ENCODE results near the gene SMAGP. TPM values are rescaled to one million over a fixed set of nuclear protein-coding genes. Genes with fewer than 3 reads are reported as not detected.
"Not testable (repeated sequence)": the region's sequence is repeated elsewhere in the genome, so short reads cannot be mapped to it uniquely, and the experiment has no call there.

The SMAGP gene
- 5.2 and 8.4 TPM in 2 replicates for total RNA-seq

GRCh38 chr12:51270067-51270950 is at the start of gene SMAGP:
SMAGP (minus strand) TSS chr12:51270415; CDS start chr12:51269278, 1,137 bp downstream.
- DNase-seq (ENCODE audit: low read depth): peak; percentile 44
- peak within 1 kb of the TSS; percentile 82 for H3K4me3 ChIP-seq (ENCODE audit: low read depth, low read length)
- TF ChIP-seq CTCF (IDR thresholded peaks at IDR 0.05; ENCODE audit: insufficient read depth, low read depth, low read length): no peak

- no peak for DNase-seq (ENCODE audit: low read depth)
- H3K4me3 ChIP-seq (ENCODE audit: low read depth, low read length): no peak overlapping the region
Observed at GRCh38 chr12:51318846-51319599, 48.8 kb upstream of the SMAGP start.

GRCh38 chr12:51318057-51318806 is 48.0 kb upstream of the SMAGP start:
- not testable (repeated sequence) for H3K4me3 ChIP-seq (ENCODE audit: low read depth, low read length); DNase-seq (ENCODE audit: low read depth)

More at GRCh38 chr12:51318846-51319599, 48.8 kb upstream of the SMAGP start:
- no peak for TF ChIP-seq CTCF (IDR thresholded peaks at IDR 0.05; ENCODE audit: insufficient read depth, low read depth, low read length)

DNA sequence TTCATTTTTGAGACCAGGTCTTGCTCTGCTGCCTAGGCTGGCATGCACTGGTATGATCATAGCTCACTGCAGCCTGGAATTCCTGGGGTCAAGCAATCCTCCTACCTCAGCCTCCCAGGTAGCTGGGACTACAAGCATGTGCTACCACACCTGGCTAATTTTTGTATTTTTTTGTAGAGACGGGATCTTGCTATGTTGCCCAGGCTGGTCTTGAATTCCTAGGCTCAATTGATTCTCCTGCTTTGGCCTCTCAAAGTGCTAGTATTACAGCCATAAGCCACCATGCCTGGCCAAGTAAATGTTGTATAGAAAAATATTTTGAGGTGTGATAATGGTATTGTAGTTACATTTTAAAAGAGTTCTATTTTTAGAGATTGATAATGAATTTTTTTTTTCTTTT is 41.2 kb upstream of the SMAGP start:
- no peak for DNase-seq (ENCODE audit: low read depth)
- TF ChIP-seq CTCF (IDR thresholded peaks at IDR 0.05; ENCODE audit: insufficient read depth, low read depth, low read length): no peak
- H3K4me3 ChIP-seq (ENCODE audit: low read depth, low read length): no peak overlapping the region

DNA sequence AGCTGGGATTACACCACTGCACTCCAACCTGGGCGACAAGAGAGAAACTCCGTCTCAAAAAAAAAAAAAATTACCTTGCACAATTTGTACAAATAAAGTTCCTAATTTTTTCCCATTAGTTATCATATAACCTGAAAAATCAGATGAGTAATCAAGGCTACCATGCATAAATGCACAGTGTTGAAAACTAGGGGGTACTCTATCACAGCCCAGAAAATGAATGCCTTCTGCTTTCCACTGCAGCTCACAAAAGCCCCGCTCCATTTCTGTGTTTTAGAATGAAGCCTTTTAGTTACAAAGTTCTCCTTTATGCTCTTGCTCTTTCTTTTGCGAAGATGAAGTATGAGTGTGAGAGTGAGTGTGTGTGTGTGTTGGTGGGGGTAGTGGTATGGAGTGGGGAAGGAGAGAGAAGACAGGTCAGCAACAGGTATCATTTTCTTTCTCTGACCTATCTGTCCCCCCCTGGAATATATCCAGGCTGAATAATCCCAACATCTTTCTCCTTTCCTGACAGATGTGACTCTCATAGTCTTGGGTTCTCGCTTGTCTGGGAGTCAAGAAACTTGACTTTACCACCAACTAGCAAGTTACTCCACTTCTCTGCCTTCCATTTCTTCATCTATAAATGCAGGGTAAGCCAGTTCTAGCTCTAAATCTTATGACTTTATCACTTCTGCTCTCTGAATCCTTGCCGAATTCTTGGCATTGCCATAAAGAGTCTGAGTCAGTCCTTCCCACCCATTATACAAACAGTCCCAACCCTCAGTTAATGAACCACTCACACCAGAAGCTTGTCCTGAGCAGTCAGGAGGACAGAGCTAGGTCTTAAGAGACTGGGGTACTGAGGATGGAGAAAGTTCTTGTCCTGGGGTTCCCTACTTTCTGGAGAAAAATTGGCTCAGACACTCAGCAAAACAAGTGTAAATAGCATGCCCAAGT is 37.7 kb upstream of the SMAGP start:
- H3K4me3 ChIP-seq (ENCODE audit: low read depth, low read length): no peak overlapping the region
- peak; percentile 53 for DNase-seq (ENCODE audit: low read depth)
- no peak for TF ChIP-seq CTCF (IDR thresholded peaks at IDR 0.05; ENCODE audit: insufficient read depth, low read depth, low read length)

GRCh38 chr12:51306507-51306906 is 36.3 kb upstream of the SMAGP start:
- DNase-seq (ENCODE audit: low read depth): no peak
- no peak overlapping the region for H3K4me3 ChIP-seq (ENCODE audit: low read depth, low read length)
- TF ChIP-seq CTCF (IDR thresholded peaks at IDR 0.05; ENCODE audit: insufficient read depth, low read depth, low read length): no peak

DNA sequence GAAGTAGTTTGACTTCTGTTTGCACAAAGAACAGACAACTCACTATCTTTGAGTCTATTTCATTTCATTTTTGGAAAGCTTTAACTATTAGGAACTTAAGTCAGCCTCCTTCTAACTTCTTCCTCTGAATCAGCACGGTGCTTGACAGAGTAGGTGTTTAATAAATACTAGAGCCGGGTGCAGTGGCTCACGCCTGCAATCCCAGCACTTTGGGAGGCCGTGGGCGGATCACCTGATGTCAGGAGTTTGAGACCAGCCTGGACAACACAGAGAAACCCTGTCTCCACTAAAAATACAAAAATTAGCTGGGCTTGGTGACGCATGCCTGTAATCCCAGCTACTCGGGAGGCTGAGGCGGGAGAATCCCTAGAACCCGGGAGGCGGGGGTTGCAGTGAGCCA is 30.6 kb upstream of the SMAGP start:
- DNase-seq (ENCODE audit: low read depth); H3K4me3 ChIP-seq (ENCODE audit: low read depth, low read length): not testable (repeated sequence)

All from fibroblast of villous mesenchyme (primary cell).